ENCODE results near the gene INPP4B. TPM values are rescaled to one million over a fixed set of nuclear protein-coding genes. Genes with fewer than 3 reads are reported as not detected.

Gene INPP4B
- total RNA-seq, 1 experiment from 2014 or later: 41.0 TPM

- Histone ChIP-seq H3K9me3 (ENCODE audit: low read length) (no peaks in the 10 kb centered on the region), H3K27me3 (ENCODE audit: low read length) (no peaks in the 10 kb centered on the region), H3K79me2 (ENCODE audit: low read length) (no peaks in the 10 kb centered on the region), H3K4me2 (ENCODE audit: low read length) (no peak overlapping the region), H3K36me3 (ENCODE audit: low read depth, low read length) (no peaks in the 10 kb centered on the region), H3K9me2 (replicated peaks; ENCODE audit: low read length) (no peaks in the 10 kb centered on the region), H3K4me1 (ENCODE audit: insufficient read depth, low read length) (peaks cover 31% of the 10 kb centered on the region), H3K9ac (ENCODE audit: low read length) (no peak overlapping the region), H3F3A (ENCODE audit: low read length, unreplicated experiment) (peaks cover 4% of the 10 kb centered on the region), H3K4me3 (ENCODE audit: low read length) (no peak overlapping the region), H4K20me1 (ENCODE audit: low read length) (no peaks in the 10 kb centered on the region), H3K27ac (ENCODE audit: low read length) (no peak overlapping the region), H2AFZ (ENCODE audit: low read length) (no peak overlapping the region)
- ATAC-seq (no peak), DNase-seq (no peak)
- intact Hi-C loops (cut with micrococcal nuclease): no loop called here
- CTCF ChIA-PET: no interaction called here
- no TSS peak for BruUV-seq (replicated peaks)
- no peak for TF ChIP-seq EZH2phosphoT487 (IDR thresholded peaks at IDR 0.05; ENCODE audit: borderline replicate concordance, low read length)
- TF ChIP-seq CTCF (conservative IDR thresholded peaks at IDR 0.05; ENCODE audit: low read depth, low read length): no peak
- POLR2A ChIA-PET (ENCODE audit: unreplicated experiment): no interaction called here
Observed at GRCh38 chr4:142267101-142267500, 579.0 kb downstream of the INPP4B start.

GRCh38 chr4:142265946-142266345 is 580.2 kb downstream of the INPP4B start:
- peak; percentile 39 for ATAC-seq
- BruUV-seq (replicated peaks): no TSS peak

GRCh38 chr4:142265536-142265935 is 580.6 kb downstream of the INPP4B start:
- H3K36me3 ChIP-seq (ENCODE audit: low read depth, low read length): no peaks in the 10 kb centered on the region
- POLR2A ChIA-PET (ENCODE audit: unreplicated experiment): interaction anchor here (0.6 kb wide), 1 partner anchor 84 kb away, joined by 7 read pairs; no protein-coding TSS in a partner anchor

More at GRCh38 chr4:142265946-142266345, 580.2 kb downstream of the INPP4B start:
- H3K9me3 ChIP-seq (ENCODE audit: low read length): no peaks in the 10 kb centered on the region
- no peak overlapping the region for H2AFZ ChIP-seq (ENCODE audit: low read length)
- ChIA-PET CTCF (interaction anchor here (0.6 kb wide), 1 partner anchor 15 kb away, joined by 3 read pairs; no protein-coding TSS in a partner anchor), POLR2A (ENCODE audit: unreplicated experiment) (interaction anchor here (0.6 kb wide), 1 partner anchor 83 kb away, joined by 7 read pairs; no protein-coding TSS in a partner anchor)
- TF ChIP-seq EZH2 (IDR thresholded peaks at IDR 0.05; ENCODE audit: low read length, unreplicated experiment): no peak
- peak overlapping the region; percentile 88 for H3K27ac ChIP-seq (ENCODE audit: low read length)
- intact Hi-C loops (cut with micrococcal nuclease): no loop called here
- H3K27me3 ChIP-seq (ENCODE audit: low read length): no peaks in the 10 kb centered on the region
- peak overlapping the region; percentile 13; the same call in 1 of the 2 replicates for H3K4me3 ChIP-seq (ENCODE audit: low read length)
- H3K9me2 ChIP-seq (replicated peaks; ENCODE audit: low read length): no peaks in the 10 kb centered on the region
- peak overlapping the region; percentile 18 for H3K9ac ChIP-seq (ENCODE audit: low read length)
- no peaks in the 10 kb centered on the region for H3K36me3 ChIP-seq (ENCODE audit: low read depth, low read length)
- no peaks in the 10 kb centered on the region for H3K79me2 ChIP-seq (ENCODE audit: low read length)
- peak overlapping the region; percentile 76 for H3K4me2 ChIP-seq (ENCODE audit: low read length)
- peaks cover 31% of the 10 kb centered on the region for H3K4me1 ChIP-seq (ENCODE audit: insufficient read depth, low read length)
- no peak for DNase-seq
- no peaks in the 10 kb centered on the region for H4K20me1 ChIP-seq (ENCODE audit: low read length)
- H3F3A ChIP-seq (ENCODE audit: low read length, unreplicated experiment): peaks cover 4% of the 10 kb centered on the region

More at GRCh38 chr4:142265536-142265935, 580.6 kb downstream of the INPP4B start:
- H3K4me1 ChIP-seq (ENCODE audit: insufficient read depth, low read length): peaks cover 31% of the 10 kb centered on the region
- H4K20me1 ChIP-seq (ENCODE audit: low read length): no peaks in the 10 kb centered on the region
- peaks cover 4% of the 10 kb centered on the region for H3F3A ChIP-seq (ENCODE audit: low read length, unreplicated experiment)
- peak overlapping the region; percentile 65 for H3K9ac ChIP-seq (ENCODE audit: low read length)
- peak overlapping the region; percentile 76 for H3K4me2 ChIP-seq (ENCODE audit: low read length)
- ATAC-seq (peak; percentile 96), DNase-seq (peak; percentile 93)
- no peak for TF ChIP-seq CTCF (conservative IDR thresholded peaks at IDR 0.05; ENCODE audit: low read depth, low read length)
- no peak for TF ChIP-seq EZH2 (IDR thresholded peaks at IDR 0.05; ENCODE audit: low read length, unreplicated experiment)
- TF ChIP-seq EZH2phosphoT487 (IDR thresholded peaks at IDR 0.05; ENCODE audit: borderline replicate concordance, low read length): no peak
- peak overlapping the region; percentile 88 for H3K27ac ChIP-seq (ENCODE audit: low read length)
- CTCF ChIA-PET: interaction anchor here (0.6 kb wide), 1 partner anchor 15 kb away, joined by 3 read pairs; no protein-coding TSS in a partner anchor
- H3K4me3 ChIP-seq (ENCODE audit: low read length): peak overlapping the region; percentile 26; the same call in 1 of the 2 replicates
- H3K79me2 ChIP-seq (ENCODE audit: low read length): no peaks in the 10 kb centered on the region
- no peaks in the 10 kb centered on the region for H3K27me3 ChIP-seq (ENCODE audit: low read length)
- intact Hi-C loops (cut with micrococcal nuclease): no loop called here
- H2AFZ ChIP-seq (ENCODE audit: low read length): no peak overlapping the region
- no peaks in the 10 kb centered on the region for H3K9me2 ChIP-seq (replicated peaks; ENCODE audit: low read length)
- no peaks in the 10 kb centered on the region for H3K9me3 ChIP-seq (ENCODE audit: low read length)
- BruUV-seq (replicated peaks): no TSS peak

Data from PC-3 (cell line).